HG03432 (cell line): ENCODE data around the gene KRT25.

Experiments
- ATAC-seq: cut with Tn5 transposase; IDR thresholded peaks from one replicate; pipeline ENCODE4 v1.9.1; 2021; ENCODE audit warnings: mild to moderate bottlenecking, moderate library complexity; ENCODE audit not compliant: unreplicated experiment

Gene KRT25

GRCh38 chr17:40699371-40699770, 55.8 kb downstream of the KRT25 start:
- ATAC-seq, result no peak
